Stimulated activated CD8-positive, alpha-beta memory T cell treated with anti-CD3 and anti-CD28 coated beads, Interleukin-15, amount 100 ng/mL, for 48 hours (primary cell): ENCODE results near the gene CCDC6.

ENCODE experiments used
- DNase-seq, 2 donors: peaks; one replicate each; pipeline ENCODE4 v3.0.0-alpha.2; 2020; ENCODE audit warnings: low read depth in 2 of 2

The CCDC6 gene

DNA sequence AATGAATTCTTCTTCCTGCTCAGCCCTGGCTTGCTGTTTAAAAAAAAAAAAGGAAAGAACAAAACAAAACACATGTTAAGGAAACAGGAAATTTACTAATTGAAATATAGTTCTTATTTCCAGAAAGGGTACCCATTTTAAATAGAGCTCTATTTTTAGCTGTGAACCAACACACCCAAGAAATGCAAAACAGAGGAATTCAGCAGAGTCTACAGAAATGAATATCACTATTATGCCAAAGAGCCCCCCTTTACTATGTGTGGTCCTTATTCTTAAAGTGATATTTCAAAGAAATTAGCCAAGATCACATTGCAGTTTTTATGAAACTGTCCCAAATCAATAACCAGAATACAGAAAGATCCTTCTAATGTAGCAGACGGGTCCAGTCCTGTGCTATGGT is 53.7 kb downstream of the CCDC6 start:
- DNase-seq, result no peak

DNA sequence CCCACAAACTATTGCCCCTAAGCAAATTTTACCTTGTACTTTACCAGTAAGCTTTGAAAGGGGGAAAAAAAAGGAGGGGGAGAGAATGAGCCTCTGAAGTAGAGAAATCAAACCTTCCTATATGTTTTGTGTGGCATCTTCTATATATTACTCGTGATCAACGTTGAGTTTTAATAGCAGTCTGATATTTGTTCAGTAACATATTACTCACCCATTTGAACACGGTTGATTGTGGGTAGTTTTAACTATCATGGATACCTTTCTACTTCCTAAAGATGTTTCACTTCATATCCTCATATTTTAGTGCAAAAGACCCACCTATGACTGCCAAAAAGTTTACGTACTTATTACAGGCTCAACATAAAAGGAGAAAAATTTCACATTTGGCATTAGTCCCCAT is 54.5 kb downstream of the CCDC6 start:
- no peak for DNase-seq

GRCh38 chr10:59847888-59848287 is 58.5 kb downstream of the CCDC6 start:
- no peak for DNase-seq

GRCh38 chr10:59847326-59847725 is 59.0 kb downstream of the CCDC6 start:
- no peak for DNase-seq

DNA sequence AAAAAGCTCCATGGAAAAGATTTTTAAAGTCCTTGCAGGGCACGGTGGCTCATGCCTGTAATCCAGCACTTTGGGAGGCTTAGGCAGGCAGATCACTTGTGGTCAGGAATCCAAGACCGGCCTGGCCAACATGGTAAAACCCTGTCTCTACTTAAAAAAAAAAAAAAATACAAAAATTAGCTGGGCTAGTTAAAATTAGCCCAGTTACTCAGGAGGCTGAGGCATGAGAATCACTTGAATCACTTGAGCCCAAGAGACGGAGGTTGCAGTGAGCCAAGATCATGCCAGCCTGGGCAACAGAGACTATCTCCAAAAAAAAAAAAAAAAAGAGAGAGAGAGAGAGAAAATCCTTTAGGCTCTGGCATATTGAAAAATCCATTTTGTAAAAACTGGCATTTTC is 61.9 kb downstream of the CCDC6 start:
- DNase-seq, result no peak

GRCh38 chr10:59843748-59844147 is 62.6 kb downstream of the CCDC6 start:
- DNase-seq, result no peak

DNA sequence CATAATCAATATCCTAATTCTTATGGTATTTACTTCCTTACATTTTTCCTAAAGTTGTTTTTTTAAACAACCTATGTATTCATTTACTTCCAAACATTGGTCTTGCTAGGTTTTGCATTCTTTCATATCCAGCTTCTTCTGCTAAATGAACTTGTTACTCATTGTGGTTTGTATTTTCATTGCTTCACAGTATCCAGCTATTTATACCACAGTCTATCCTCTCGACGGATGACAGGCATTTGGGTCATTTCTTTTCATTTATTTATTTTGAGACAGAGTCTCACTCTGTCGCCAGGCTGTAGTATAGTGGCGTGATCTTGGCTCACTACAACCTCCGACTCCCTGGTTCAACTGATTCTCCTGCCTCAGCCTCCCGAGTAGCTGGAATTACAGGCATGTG is 66.8 kb downstream of the CCDC6 start:
- no peak for DNase-seq

DNA sequence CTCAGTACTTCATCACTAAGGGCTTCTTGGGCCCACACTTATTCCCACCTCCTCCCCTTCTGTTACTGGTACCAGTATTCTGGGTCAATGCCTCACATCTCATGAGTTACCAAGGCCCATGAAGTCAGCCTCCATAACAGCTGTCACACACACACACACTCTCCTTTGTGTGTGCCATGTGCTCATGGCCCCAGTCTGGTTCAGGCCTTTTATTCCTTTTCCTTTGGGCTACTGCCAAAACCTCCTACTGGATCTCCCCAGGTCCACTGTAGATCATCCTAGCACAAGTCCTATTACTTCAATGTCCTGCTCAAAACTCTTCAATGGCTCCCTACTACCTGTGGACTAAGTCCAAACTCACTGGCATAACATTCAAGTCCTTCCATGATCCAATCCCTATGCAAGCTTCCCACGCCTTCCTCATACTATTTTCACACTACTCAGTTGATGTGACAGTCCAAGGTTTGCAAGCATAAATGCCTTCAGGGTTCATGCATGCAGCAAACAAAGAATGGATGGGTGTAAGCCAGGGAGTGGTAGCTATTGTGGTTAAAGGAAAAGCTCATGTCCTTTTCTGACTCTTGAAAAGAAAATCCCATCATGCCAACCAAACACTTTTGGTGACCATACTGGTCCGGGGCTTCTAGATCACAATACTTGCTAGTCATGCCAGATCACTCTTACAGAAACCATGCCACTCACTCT is 68.1 kb downstream of the CCDC6 start:
- DNase-seq, result no peak

DNA sequence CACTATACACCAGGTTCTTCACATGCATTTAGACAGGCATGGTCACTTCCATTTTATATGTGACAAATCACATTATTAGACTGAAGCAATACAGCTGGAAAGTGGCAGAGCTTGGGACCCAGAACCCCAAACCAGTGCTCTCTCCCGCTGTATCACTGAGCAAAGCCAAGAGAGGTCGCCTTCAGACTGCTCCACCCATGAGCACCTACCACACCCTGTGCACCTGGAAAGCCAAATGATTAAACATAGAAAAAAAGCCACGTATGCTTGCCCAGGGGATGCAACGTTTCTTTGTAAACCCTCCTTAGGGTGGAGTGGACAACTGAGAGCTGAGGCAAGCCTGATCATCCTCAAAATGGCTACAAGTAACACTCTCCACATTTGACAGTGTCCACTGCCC is 72.5 kb downstream of the CCDC6 start:
- DNase-seq, result no peak

DNA sequence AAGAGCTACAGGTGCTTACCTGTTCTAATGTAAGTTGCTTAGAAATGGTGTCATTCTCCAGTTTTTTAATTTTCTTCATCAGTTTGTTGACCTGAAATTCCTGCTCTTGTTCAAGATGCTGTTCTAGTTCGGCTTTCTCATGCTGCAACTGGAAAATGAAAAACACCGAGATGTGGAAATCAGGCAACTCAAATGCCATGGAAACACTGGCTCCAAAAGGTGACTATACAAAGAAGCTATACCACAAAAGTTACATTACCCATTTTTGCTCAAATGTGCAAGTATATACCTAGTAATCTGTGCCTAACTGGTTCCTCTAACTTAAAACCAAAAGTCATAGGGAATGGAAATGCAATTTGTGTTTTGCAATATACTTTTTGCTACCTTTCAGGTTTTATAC is 73.8 kb downstream of the CCDC6 start:
- DNase-seq, result no peak

- DNase-seq, result no peak
Measured at GRCh38 chr10:59831658-59832503, 74.5 kb downstream of the CCDC6 start.

- DNase-seq, result no peak
Measured at GRCh38 chr10:59830601-59831259, 75.6 kb downstream of the CCDC6 start.

GRCh38 chr10:59829601-59830000 is 76.8 kb downstream of the CCDC6 start:
- DNase-seq, result no peak

DNA sequence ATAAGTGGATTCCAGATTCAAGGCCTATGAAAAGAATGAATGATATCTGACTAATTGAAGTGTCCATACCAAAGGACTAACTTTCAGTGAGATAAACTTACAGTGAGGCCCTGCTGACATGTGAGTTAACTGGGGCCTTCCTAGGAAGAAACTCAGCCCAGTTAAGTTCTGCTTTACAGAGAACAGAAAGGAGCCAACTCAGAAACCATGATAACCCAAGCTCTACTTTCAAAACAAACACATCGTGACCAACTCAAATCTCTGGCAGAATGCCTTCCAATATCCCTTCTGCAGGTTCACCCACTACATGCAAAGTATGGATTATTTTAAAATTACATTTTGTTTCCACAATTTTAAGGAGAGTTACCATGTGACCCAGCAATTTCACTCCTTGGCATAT is 77.3 kb downstream of the CCDC6 start:
- DNase-seq, result no peak

GRCh38 chr10:59825932-59826331 is 80.4 kb downstream of the CCDC6 start:
- no peak for DNase-seq

GRCh38 chr10:59823751-59824150 is 82.6 kb downstream of the CCDC6 start:
- DNase-seq, result no peak

GRCh38 chr10:59823111-59823510 is 83.2 kb downstream of the CCDC6 start:
- no peak for DNase-seq

GRCh38 chr10:59820471-59820870 is 85.9 kb downstream of the CCDC6 start:
- DNase-seq, result no peak

DNA sequence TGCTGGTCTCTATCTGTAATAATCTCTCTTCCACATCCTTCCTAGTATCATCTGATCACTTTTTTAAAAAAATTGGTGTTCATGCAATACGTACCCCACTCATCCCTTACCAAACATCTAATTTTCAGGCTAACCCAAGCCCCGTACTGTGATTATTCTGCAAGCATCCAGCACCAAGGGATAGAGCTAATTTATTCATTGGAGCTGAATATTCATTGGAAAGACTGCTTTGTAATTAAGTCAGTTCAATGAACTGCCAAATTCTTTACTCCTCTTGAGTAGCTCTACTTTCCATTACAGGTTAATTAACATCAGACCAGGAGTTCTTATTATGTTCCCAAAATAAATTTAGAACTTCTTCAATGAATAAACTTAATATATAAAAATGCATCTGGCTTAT is 86.7 kb downstream of the CCDC6 start:
- DNase-seq, result no peak

DNA sequence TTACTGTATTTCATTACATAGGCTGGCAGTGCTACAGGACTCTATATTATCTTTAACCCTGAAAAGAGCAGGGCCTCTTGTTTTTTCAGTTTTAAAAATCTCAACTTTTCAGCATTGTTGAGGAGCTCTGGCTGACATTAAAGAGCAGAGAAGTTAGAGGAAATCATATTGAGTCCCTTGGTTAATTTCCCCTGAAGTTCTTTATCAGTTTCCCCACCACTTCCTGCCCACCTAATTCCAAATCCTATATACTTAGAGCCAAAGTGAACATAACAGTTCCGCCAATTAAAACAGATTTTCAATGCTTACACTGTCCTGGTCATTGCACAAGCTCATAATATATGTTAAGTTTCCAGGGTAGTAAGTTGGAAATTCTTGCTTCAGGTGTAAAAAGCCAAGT is 87.1 kb downstream of the CCDC6 start:
- DNase-seq, result no peak

- DNase-seq, result no peak
Measured at GRCh38 chr10:59817773-59818172, 88.6 kb downstream of the CCDC6 start.

- DNase-seq, result no peak
Measured at GRCh38 chr10:59814878-59815277, 91.5 kb downstream of the CCDC6 start.
